MCF 10A (cell line): ENCODE data around the gene P2RX7. TPM values are rescaled to one million over a fixed set of nuclear protein-coding genes. Genes with fewer than 3 reads are reported as not detected.

Experiments
- BruUV-seq: library from RNA; stranded (reverse); fragments of 400-500 nt; replicated peaks from 2 replicates; lab custom pipeline; 2021; lab: Mats Ljungman, UMichigan
- CTCF ChIA-PET: fragments of 300-600 bp; sonication (Branson Sonifier 250); formaldehyde crosslinking; extraction: SDS; loops from one replicate; lab custom pipeline; 2021; ENCODE audit warnings: antibody characterized with exemption, inconsistent platforms; lab: Yijun Ruan, JAX
- POLR2A ChIA-PET: fragments of 300-600, 350-650 bp; sonication (Branson Sonifier 250); formaldehyde crosslinking; extraction: SDS; loops from one replicate; lab custom pipeline; 2020; ENCODE audit warnings: antibody characterized with exemption, inconsistent platforms; lab: Yijun Ruan, JAX
- DNase-seq: peaks from one replicate; pipeline ENCODE4 v3.0.0-alpha.2; 2018; ENCODE audit not compliant: unreplicated experiment
- H3K27ac Mint-ChIP-seq: one replicate; pipeline ENCODE4 v1.8.0; 2022; ENCODE audit warnings: mild to moderate bottlenecking, low read depth, mixed read lengths; ENCODE audit not compliant: unreplicated experiment
- H3K27me3 Mint-ChIP-seq: one replicate; pipeline ENCODE4 v1.8.0; 2022; ENCODE audit warnings: mixed read lengths; ENCODE audit not compliant: insufficient read depth, unreplicated experiment
- H3K36me3 Mint-ChIP-seq: one replicate; pipeline ENCODE4 v1.8.0; 2022; ENCODE audit warnings: mild to moderate bottlenecking, moderate library complexity, mixed read lengths; ENCODE audit not compliant: insufficient read depth, unreplicated experiment
- H3K4me1 Mint-ChIP-seq: one replicate; pipeline ENCODE4 v1.8.0; 2022; ENCODE audit warnings: mixed read lengths; ENCODE audit not compliant: insufficient read depth, unreplicated experiment
- H3K4me3 Mint-ChIP-seq: one replicate; pipeline ENCODE4 v1.8.0; 2022; ENCODE audit warnings: mild to moderate bottlenecking, moderate library complexity, mixed read lengths; ENCODE audit not compliant: unreplicated experiment
- H3K9me3 Mint-ChIP-seq: one replicate; pipeline ENCODE4 v1.8.0; 2022; ENCODE audit warnings: mixed read lengths; ENCODE audit not compliant: unreplicated experiment
- CTCF ChIP-seq: fragments of 200-600 bp; IDR thresholded peaks from one replicate; pipeline ENCODE4 v1.8.0; 2022; ENCODE audit warnings: antibody characterized with exemption, mild to moderate bottlenecking; ENCODE audit not compliant: unreplicated experiment
- intact Hi-C: fragments of 100-400 bp; cut with micrococcal nuclease; formaldehyde crosslinking; loops from 2 replicates; pipeline ENCODE4 v1.14.1; 2022
- total RNA-seq: library from RNA; stranded (reverse); gene quantifications from 2 replicates; pipeline ENCODE4 v1.2.3, GENCODE V29; 2022

P2RX7 gene
- total RNA-seq, 1 experiment from 2014 or later: 0.68 TPM

GRCh38 chr12:121218588-121219352 is 86.1 kb downstream of the P2RX7 start:
- ChIA-PET POLR2A (interaction anchor here (0.6 to 1.7 kb wide), 3 partner anchors 11 to 299 kb away, joined by 3 to 4 read pairs (median 4); no protein-coding TSS in a partner anchor), CTCF (interaction anchor here (0.5 to 0.6 kb wide), 2 partner anchors 695 to 859 kb away, joined by 3 read pairs; no protein-coding TSS in a partner anchor)
- no peaks in the 10 kb centered on the region for H3K9me3 Mint-ChIP-seq
- no TSS peak for BruUV-seq
- no peak overlapping the region for H3K27ac Mint-ChIP-seq
- H3K36me3 Mint-ChIP-seq: no peaks in the 10 kb centered on the region
- no peak overlapping the region for H3K4me3 Mint-ChIP-seq
- intact Hi-C loops: no loop called here
- no peak for DNase-seq
- no peaks in the 10 kb centered on the region for H3K27me3 Mint-ChIP-seq
- TF ChIP-seq CTCF: no peak
- peaks cover 11% of the 10 kb centered on the region for H3K4me1 Mint-ChIP-seq

DNA sequence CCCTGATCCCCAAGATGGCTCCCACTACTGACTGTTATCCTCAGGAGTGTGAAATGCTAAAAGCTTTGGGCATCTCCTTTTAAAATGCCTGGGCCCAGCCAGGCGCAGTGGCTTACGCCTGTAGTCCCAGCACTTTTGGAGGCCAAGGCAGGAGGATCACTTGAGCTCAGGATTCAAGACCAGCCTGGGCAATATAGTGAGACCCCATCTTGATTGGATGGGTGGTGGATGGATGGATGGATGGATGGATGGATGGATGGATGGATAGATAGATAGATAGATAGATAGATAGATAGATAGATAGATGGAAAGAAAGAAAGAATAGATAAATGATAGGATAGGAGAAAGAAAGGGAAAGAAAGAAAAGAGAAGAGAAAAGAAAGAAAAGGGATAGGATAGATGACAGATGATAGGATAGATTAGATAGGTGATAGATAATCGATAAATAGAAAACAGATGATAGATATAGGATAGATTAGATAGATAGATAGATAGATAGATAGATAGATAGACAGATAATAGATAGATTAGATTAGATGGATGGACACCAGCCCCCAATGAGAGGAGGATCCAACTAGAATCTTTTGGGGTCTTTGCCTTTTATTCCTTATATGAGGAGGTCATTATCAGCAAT is 86.8 kb downstream of the P2RX7 start:
- Mint-ChIP-seq H3K4me1 (peaks cover 7% of the 10 kb centered on the region), H3K9me3 (no peaks in the 10 kb centered on the region), H3K36me3 (peaks cover 2% of the 10 kb centered on the region), H3K27me3 (no peaks in the 10 kb centered on the region), H3K4me3 (no peak overlapping the region), H3K27ac (no peak overlapping the region)
- no peak for DNase-seq
- intact Hi-C loops: no loop called here
- ChIA-PET CTCF (interaction anchor here (0.6 kb wide), 1 partner anchor 860 kb away, joined by 3 read pairs; no protein-coding TSS in a partner anchor), POLR2A (interaction anchor here (0.7 kb wide), 1 partner anchor 28 kb away, joined by 4 read pairs; no protein-coding TSS in a partner anchor)
- no peak for TF ChIP-seq CTCF
- no TSS peak for BruUV-seq

DNA sequence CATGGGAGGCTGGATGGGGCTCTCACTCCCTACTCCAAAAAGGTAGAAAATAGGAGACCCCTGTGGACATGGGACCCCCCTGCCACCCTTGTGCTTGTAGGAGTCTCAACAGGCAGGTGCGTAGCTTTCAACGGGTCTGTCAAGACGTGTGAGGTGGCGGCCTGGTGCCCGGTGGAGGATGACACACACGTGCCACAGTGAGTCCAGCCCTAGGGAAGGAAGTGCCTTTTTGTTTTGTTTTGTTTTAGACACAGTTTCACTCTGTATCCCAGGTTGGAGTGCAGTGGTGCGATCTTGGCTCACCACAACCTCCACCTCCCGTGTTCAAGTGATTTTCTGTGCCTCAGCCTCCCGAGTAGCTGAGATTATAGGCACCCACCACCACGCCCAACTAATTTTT is 90.2 kb downstream of the P2RX7 start:
- Mint-ChIP-seq H3K4me1 (no peaks in the 10 kb centered on the region), H3K36me3 (peaks cover 7% of the 10 kb centered on the region), H3K27me3 (no peaks in the 10 kb centered on the region), H3K27ac (no peak overlapping the region), H3K4me3 (no peak overlapping the region), H3K9me3 (no peaks in the 10 kb centered on the region)
- intact Hi-C loops: no loop called here
- ChIA-PET POLR2A (no interaction called here), CTCF (no interaction called here)
- no TSS peak for BruUV-seq
- TF ChIP-seq CTCF: no peak
- no peak for DNase-seq
